Activated CD8-positive, alpha-beta memory T cell treated with anti-CD3 and anti-CD28 coated beads for 48 hours (primary cell): Measurements from ENCODE around the gene TGFBR2.
"Not testable (repeated sequence)": the region's sequence is repeated elsewhere in the genome, so short reads cannot be mapped to it uniquely, and the experiment has no call there.

Experiments used
- DNase-seq, 3 experiments: peaks; one replicate each; pipeline ENCODE4 v3.0.0-alpha.2; 2020; ENCODE audit warnings: low read depth in 2 of 3, low spot score in 2 of 3

TGFBR2 gene

DNA sequence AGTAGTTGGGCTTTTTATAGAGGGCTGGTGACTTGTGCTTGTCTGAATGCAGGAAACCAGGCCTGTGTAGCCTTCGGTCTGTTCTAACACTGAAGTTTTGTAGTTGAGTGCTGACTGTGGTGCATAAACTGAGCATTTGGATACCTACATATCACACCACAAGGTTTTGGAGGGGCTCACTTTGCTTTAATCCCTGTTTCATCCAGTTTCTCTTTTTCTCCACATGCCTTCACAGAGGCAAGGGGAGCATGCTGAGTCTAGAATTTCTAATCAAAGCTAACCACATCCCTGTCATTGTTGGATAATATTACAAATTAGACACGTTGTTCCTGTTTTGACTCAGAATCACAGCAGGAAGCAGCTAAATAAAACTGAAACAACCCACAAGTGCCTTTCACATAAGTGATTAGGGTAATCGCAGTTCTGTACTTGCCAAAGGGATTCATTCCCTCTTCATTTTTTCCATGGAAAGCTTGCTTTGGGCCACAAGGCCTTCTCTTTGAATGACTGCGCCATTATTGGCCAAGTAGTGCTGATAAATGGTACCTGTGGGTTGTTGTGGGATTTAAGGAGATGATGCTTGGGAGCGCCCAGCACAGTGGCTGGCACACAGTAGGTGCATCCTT lies 48.9 kb downstream of the TGFBR2 start:
- no peak for DNase-seq

DNA sequence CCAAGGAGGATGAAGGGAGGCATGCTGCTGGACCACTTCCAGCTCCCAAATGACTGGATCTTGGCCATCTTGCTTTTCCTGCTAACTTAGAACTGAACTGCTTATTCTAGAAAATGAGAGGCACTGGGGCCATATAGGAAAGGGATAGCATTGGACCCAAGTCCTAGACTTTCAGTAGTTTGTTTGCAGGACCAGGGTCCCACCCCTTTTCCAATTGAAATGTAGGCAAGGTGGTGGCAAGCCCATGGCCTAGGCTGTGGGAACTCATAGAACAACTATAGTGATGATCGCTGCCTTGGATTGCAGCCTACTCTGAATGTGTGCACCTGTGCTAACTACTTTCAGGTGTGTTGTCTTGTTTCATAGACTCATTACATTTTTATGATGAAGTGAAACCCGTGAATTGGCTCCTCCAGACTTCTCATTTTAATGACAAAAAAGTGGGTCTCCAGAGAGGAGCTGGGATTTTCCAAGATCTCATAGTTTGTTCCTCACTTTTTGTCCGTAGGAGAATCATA lies 50.3 kb downstream of the TGFBR2 start:
- DNase-seq: no peak

DNA sequence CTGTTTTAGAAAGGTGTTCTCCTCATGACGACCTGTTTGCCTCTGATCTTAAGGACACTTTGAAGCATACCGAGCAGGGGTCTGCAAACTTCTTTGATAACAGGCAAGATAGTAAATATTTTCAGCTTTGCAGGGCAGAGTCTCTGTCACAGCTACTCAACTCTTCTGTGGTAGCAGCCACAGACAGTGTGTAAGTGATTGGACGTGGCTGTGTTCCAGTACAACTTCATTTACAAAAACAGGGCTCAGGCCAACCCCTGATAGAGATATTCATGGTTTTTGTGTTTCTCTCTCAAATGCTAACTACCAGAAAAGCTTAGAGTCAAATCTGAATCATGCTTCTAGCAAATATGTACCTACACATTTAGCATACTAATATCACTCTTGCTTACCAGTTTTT lies 51.5 kb downstream of the TGFBR2 start:
- no peak for DNase-seq

DNA sequence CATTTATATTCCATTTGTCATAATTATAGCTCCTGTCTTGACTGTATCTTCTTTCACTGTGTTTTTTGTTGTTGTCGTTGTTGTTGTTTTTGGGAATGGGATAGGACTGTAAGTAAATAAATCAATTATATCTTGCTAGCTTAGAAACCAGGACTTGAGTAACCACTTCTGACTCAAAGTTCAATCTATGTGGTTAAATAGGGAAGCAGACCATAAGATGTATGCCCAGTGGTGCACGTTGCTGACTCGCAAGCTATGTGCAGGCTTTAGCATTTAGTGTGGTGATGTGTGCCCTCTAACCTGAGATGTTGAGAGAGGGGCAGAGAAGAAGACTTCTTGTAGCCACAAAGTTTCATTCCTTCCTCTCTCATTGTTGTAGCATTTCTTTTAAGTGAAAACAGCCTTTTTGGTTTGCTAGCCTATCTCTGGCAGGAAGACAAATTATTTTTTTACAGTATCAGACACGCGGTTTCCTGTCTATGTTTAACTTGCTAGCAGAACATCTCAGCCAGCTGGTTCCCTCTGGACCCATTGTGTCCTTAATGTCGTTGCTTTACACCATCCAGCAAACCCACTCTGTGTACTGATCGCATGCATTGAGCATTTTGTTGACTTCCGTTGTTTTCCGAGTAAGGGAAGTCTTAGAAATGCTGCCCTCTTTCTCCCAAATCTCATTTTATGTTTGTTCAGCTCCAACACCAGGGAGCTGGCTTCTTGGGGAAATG lies 52.1 kb downstream of the TGFBR2 start:
- DNase-seq: no peak

DNA sequence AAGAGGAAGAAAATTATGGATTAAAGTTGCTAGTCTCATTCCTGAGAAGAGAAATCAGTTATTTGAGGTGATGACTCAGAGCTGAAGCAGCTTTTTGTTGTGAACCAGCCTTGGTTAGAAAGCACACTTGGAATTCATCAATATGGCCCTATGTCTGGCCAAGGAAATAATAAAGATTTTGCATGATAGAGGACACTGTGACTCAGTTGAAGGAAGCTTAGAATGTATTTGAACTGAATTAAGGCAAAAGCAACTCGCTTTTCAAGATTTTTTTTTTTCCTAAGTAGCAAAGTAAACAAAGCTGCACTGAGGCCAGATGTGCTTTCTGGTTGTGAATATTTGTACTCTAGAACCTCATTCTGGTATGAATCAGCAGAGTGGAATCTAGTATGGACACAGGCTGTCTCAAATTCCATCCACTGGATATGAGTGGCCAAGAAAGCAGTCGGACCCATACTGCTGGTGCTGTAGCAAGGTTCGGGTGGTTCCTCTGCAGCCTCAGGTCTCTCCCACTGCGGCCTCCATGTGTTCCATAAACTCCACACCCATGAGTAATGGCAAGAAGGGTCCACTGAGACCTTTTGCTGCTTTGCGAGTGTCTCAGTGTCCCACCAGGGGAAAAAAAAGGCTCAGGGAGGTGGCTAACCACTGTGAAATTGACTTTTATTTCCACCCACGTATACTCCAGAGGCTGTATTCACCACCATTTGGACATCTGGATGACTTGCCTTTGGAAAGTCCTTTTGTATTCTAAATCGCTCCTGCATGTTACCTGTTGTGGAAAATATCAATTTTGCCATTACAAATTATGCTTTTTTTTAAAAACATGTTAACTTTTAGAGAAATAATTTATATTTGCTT lies 53.1 kb downstream of the TGFBR2 start:
- no peak for DNase-seq

DNA sequence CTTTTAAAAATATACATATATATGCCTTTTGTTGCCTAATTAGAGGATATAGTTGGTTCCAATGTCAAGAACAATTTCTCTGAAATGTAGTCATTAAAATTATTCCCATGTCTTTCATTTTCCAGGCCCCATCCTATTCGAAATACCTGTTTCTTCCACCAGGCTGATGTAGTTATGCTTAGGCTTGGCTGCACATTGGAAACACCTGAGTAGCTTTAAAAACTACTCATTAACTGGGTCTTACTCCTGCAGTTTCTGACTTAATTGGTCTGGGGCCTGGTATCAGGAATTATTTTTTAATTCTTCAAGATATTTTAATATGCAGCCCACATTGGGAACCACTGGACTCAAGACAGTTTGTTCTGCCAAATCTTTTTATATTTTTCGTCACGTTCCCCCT lies 53.7 kb downstream of the TGFBR2 start:
- no peak for DNase-seq

DNA sequence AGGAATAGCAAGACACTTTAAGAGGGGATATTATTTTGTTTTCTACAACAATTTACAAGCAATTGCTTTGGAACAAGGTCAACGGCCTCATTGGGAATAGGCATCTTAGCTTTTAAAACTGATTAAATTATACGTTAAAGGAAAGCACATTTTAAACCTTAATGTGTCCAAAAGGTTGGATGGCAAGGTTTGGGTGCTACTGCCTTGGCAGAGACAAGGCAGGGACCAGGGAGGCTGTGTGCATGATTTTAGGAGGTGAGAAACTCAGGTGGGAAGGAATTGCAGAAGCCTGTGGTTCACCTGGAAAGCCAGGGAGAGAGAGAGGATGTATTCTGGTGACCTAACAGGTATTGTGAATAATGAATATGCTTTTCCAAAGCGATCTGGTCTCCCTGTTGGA lies 54.3 kb downstream of the TGFBR2 start:
- no peak for DNase-seq

DNA sequence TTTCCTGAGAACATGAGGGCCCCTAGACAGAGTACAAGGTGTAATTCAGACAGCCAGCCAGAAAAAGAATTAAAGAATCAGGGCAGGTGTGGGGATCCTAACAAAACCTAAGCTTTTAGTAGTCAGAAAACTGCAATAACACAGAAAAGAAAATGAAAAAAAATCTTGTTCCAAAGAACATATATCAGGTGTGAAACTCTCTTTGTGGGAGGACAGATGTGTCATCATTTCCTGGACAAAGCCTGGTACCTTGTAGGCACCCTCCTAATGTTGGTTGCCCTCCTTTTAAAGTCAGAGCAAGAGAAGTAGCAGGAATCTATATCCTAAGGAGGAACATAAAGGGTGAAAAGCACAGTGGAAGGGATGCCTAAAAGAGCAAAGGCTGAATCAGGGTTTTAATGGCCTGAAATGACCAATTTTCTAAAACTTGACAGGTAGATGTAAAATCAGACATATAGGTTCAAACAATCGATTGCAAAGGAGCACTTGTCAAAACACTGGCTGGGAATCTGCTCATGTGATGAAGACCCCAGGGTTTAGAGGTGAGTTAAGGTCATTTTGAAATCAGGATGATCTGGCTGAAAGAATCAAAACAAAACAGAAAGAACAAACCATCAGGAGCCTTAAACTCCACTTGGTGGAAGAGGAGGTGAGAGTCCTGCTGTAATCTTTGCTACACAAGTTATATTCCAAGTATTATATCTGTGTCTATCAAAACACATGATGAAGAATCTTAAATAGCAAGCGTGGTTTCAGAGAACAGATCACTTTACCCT lies 54.9 kb downstream of the TGFBR2 start:
- no peak for DNase-seq

DNA sequence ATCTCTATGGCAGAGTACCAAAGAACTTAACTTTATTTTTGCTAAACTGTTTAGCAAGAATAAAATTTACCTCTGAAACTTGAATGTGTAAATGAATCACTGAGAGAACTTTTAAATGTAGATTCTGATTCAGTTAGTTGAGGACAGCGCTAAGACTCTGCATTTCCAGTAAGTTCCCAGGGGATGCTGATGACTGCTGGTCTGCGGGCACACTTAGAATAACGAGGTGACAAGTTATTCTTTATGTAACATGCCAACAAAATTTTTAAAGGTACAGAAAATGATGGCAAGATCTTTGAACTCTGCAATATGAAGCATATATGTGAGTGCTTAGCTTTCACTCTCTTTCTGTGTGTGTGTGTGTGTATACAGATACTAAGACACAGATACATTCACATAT lies 56.4 kb downstream of the TGFBR2 start:
- no peak for DNase-seq

DNA sequence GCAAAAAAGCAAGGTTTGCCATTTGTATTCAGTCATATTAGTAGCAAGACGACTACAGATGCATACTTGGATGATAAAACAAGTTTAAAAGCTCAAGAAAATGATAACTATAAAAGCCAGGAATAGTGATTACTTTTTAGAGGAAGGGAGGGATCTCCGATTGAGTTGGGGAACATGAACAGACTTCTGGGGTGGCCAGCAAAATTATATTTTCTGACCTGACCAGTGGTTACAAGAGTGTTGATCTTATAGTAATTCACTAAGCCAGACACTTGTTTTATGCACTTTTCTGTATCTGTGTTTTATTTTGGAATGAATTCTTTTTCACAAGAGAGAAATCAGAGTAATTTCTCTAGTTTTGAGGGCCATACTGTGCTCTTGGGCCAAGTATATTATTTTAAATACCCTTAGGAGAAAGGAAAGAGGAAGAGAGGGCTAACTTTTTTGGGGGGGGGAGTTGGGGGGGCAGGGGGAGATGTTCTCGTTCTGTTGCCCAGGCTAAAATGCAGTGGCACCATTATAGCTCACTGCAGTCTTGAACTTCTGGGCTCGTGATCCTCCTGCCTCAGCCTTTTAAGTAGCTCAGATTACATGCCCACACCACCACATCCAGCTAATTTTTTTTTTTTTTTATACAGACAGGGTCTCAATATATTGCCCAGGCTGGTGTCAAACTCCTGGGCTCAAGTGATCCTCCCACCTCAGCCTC lies 57.3 kb downstream of the TGFBR2 start:
- no peak for DNase-seq

DNA sequence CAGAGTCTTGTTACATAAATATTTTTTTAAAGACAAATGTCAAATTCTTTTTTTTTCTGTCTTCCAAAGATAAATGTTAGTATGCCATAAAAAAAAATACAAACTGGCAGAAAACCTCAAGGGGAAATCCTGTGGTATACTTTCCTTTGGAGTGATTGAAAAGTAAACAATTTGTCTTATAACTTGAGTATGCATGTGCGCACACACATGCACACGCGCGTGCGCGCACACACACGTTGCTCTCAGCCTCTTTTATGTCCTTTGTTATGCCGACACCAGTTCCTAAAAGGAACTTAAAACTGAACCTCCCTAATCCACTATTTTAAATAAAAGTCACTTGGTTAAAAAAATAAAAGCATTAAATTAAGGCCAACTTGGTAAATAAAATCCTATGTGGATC lies 58.1 kb downstream of the TGFBR2 start:
- no peak for DNase-seq

DNA sequence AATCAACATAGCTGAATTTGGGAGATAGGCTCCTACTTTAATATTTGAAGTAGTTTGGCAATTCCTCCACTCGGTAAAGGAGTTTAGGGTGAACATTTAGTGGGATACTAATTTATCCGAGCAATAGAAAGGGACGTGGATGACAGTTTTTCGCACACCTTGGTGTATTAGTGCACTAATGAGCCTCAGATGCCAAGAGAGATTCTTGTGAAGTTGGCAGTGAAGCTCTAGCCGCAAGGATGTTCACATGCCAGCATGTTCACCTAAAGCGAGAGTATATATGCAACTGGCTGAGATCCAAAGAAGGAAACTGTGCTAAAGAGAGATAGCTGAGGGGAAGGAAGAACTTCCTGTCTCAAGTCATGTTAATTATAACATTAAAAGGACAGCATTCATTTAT lies 58.5 kb downstream of the TGFBR2 start:
- no peak for DNase-seq

DNA sequence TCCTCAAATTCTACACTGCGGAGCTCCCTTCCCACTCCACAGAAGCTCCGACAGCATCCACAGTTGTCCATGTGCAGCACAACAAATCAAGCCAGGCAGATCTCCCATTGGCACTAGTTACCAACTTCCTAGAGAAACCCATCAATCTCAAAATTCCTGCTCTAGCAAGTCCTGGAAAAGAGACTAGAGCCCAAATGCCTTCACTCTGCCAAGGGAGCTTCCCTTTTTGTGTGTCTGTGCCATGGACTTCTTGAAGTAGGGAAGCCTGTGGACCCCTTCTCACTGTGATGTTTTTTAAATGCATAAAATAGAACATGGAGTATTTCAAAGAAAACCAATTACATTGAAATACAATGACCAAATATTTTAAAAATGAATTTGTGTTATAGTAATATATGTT lies 59.1 kb downstream of the TGFBR2 start:
- DNase-seq: no peak

DNA sequence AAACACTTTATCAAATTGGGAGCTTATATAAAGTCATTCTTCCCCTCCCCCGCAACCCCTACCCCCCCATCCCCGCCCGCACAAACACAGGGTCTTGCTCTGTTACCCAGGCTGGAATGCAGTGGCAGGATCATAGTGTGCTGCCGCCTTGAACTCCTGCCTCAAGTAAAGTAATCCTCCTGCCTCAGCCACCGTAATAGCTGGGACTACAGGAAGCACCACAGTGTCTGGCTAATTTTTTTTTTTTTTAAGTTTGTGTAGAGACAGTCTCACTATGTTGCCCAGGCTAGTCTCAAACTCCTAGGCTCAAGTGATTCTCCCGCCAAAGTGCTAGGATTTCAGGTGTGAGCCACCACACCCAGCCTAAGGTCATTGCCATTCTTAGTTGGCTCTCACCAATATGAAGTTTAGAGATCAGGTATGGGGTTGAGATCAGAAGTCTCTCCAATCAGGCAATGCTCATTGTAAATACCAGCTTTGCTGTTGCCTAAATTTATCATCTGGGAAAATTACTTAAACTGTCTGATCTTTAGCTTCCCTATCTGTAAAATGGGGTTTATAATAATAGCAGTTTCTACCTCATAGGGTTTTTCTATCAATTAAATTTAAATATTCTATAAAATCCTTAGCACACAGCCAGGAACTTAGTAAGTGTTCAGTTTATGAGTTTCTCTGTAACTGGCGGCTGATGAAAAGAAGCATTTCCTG lies 60.3 kb downstream of the TGFBR2 start:
- no peak for DNase-seq

DNA sequence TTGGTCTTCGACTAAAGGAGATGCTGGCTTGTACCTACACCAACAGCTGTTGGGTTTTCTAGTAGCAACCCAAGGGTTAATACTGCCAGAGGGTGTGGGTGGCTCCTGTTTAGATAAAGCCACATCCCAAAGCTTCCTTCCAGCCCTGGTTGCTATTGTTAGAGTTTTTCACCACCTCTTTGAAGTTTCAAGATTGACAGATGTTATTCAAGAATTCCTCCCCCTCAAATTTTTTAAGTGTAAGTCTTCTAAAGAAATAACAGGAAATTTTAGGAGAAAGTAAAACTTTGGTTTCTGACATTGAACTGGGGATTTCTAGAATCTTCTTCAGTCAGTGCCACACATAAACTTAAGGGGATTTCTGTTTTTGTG lies 60.9 kb downstream of the TGFBR2 start:
- DNase-seq: no peak

DNA sequence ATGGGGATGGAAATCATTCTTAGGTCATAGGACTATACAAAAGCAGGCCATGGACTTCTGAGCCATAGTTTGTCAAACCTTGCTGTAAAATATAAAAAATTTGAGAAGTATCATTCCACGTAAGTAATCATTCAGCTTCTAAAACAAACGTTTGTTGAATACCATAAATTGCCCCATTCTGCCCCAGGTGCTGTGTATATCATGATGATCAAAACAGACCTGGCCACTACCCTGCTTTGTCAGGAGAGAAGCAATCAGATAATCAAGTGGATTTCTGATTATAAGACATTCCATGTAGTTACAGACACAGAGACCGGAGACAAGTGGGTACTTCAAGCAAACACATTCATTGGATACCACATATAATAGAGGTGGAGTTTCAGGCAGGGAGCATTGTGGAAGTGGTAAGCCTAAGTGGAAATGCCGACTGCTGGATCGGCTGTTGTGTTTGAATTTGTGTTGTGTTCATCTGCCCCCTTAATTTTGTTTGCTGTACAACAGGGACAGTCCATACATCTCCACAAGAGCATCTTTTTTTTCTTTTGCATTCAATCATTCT lies 61.7 kb downstream of the TGFBR2 start:
- no peak for DNase-seq

DNA sequence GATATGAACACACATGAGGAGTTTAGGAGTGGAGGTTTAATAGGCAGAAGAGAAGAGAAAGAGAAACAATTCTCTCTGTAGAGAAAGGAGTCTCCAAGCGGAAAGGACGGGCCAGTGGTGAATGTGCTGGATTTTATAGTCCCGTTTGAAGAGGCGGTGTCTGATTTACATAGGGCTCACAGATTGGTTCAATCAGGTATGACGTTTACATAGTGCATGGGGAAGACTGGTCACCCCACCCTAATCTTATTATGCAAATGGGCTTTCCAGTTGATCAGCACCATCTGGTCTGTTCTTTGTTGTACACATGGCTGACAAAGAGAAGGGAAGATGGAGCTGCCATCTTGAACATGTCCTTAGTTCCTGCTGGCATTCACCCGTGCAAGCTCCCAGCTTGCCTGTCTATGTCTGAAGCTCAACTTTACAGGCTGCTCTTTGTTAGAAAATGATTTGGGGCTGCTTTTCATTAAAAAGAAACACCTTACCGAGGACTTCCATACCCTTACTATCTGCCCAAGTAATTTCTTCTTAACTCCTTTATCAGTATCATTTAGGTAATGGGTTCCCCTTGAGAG lies 63.0 kb downstream of the TGFBR2 start:
- not testable (repeated sequence) for DNase-seq

DNA sequence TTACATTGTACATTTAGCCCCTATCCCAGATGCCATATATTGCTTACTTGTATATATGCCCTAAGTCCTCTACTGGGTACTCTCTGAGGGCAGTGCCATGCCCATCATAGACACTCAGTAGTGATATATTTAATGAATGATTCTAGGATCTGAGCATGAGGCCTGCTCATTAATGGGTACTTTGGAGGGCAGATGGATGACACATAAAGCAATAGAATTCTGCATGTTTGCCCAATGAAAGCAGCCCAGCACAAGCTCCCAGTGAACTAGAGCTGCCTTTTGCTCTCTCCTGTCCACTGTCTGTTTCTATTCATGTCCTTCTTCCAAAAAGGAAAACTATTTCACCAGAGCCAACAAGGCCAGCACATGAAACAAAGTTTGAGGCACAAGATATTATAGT lies 63.9 kb downstream of the TGFBR2 start:
- DNase-seq: no peak

DNA sequence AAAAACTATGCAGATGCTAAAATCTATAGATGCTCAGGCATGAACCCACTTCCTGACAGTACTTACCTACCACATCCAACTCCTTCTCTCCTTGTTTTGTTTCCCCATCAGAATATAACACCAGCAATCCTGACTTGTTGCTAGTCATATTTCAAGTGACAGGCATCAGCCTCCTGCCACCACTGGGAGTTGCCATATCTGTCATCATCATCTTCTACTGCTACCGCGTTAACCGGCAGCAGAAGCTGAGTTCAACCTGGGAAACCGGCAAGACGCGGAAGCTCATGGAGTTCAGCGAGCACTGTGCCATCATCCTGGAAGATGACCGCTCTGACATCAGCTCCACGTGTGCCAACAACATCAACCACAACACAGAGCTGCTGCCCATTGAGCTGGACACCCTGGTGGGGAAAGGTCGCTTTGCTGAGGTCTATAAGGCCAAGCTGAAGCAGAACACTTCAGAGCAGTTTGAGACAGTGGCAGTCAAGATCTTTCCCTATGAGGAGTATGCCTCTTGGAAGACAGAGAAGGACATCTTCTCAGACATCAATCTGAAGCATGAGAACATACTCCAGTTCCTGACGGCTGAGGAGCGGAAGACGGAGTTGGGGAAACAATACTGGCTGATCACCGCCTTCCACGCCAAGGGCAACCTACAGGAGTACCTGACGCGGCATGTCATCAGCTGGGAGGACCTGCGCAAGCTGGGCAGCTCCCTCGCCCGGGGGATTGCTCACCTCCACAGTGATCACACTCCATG lies 65.3 kb downstream of the TGFBR2 start:
- no peak for DNase-seq
